WTC11 (cell line): Measurements from ENCODE around the gene HOXB6.

Source experiments
- CTCF ChIP-seq: fragments of 200-600 bp; IDR thresholded peaks from 2 replicates; pipeline ENCODE4 v1.8.0; 2022; ENCODE audit warnings: antibody characterized with exemption
- ETV6 ChIP-seq: sonication (generic); formaldehyde crosslinking; IDR thresholded peaks from 2 replicates; pipeline ENCODE4 v1.8.1; 2022; ENCODE audit warnings: mild to moderate bottlenecking, missing genetic modification reagents

GRCh38 chr17:48630009-48630924 is 25.5 kb upstream of the HOXB6 start:
- no peak for TF ChIP-seq CTCF
- TF ChIP-seq ETV6 (CRISPR knock-in tag) = no peak
